Measurements from ENCODE around the gene PAQR8. TPM values are rescaled to one million over a fixed set of nuclear protein-coding genes. Genes with fewer than 3 reads are reported as not detected.

The PAQR8 gene
- total and polyA plus RNA-seq, 2 of the 13 experiments (the other 11 are each of a cell fraction or from before 2014, with no cell fraction given): 37.7 to 50.7 TPM

GRCh38 chr6:52317841-52318581, 43.9 kb upstream of the PAQR8 start (continued):
- TF ChIP-seq SMC3 (IDR thresholded peaks at IDR 0.05; ENCODE audit: low read length) (0 out of 2 replicates have a peak, but pooled peaks have one; percentile 3), HDAC2 (CRISPR knock-in tag; IDR thresholded peaks at IDR 0.05) (0 out of 2 replicates have a peak, but pooled peaks have one; percentile 16), ZBTB26 (CRISPR knock-in tag; IDR thresholded peaks at IDR 0.05; ENCODE audit: borderline replicate concordance) (no peak), DR1 (CRISPR knock-in tag; IDR thresholded peaks at IDR 0.05) (no peak)

- TF ChIP-seq ZBTB38 (CRISPR knock-in tag; IDR thresholded peaks at IDR 0.05) (peak; percentile 68), ETV6 (CRISPR knock-in tag; conservative IDR thresholded peaks at IDR 0.05) (no peak), ZNF503 (CRISPR knock-in tag; IDR thresholded peaks at IDR 0.05) (no peak), ZNF121 (CRISPR knock-in tag; IDR thresholded peaks at IDR 0.05) (peak; percentile 40; the same call in 1 of the 2 replicates), ZBTB46 (CRISPR knock-in tag; IDR thresholded peaks at IDR 0.05; ENCODE audit: borderline replicate concordance) (0 out of 2 replicates have a peak, but pooled peaks have one; percentile 18), MAFK (conservative IDR thresholded peaks at IDR 0.05 in 1 of 2, IDR thresholded peaks at IDR 0.05 in 1 of 2; ENCODE audit: low read length in 2 of 2) (peak in 1 of 2 experiments; percentile 27; a peak in 1 of 4 replicates)
- 97% methylated on average over 6 of the region's 6 CpGs for WGBS (ENCODE audit: low lambda C conversion rate)
- CTCF ChIA-PET (ENCODE audit: low intra/inter-chr PET ratio, low total read pairs): no interaction called here
- Histone ChIP-seq H3K9ac (ENCODE audit: insufficient read depth, low read depth, low read length) (no peak overlapping the region), H3K4me3 (replicated peaks in 1 of 3; ENCODE audit: insufficient read depth in 1 of 3, low read depth in 2 of 3, low read length in 3 of 3) (no peak overlapping the region), H3K27me3 (ENCODE audit: control insufficient read depth in 1 of 2, insufficient read depth in 2 of 2, low read length in 2 of 2) (no peaks in the 10 kb centered on the region), H3K4me2 (ENCODE audit: low read depth, low read length) (peak overlapping the region; percentile 81), H3K9me3 (ENCODE audit: low read length) (no peaks in the 10 kb centered on the region), H3K27ac (ENCODE audit: extremely low read length, insufficient read depth, low read length) (no peak overlapping the region), H2AFZ (ENCODE audit: low read length) (no peak overlapping the region), H3K79me2 (ENCODE audit: insufficient read depth, low read length) (no peaks in the 10 kb centered on the region), H3K4me1 (ENCODE audit: insufficient read depth, low read length) (peaks cover 61% of the 10 kb centered on the region), H4K20me1 (ENCODE audit: insufficient read depth, low read length) (no peaks in the 10 kb centered on the region), H3K36me3 (replicated peaks in 1 of 2; ENCODE audit: control insufficient read depth in 1 of 2, insufficient read depth in 2 of 2, low read length in 2 of 2) (no peaks in the 10 kb centered on the region)
- POLR2A ChIA-PET: interaction anchor here (2.6 kb wide), 1 partner anchor 12 kb away, joined by 11 read pairs; no protein-coding TSS in a partner anchor
- DNase-seq (ENCODE audit: low spot score) (no peak), FAIRE-seq (no peak), ATAC-seq (no peak)
- BruUV-seq (replicated peaks): no TSS peak
- in situ Hi-C loops (cut with HindIII; ENCODE audit: extremely low pct_ligation_motif_present, low pct_unique_long_range_greater_than_20kb) (no loop called here), intact Hi-C loops (cut with micrococcal nuclease; ENCODE audit: unreplicated experiment) (loop anchor here (2.0 kb wide), 1 partner anchor 19 kb away; no protein-coding TSS in a partner anchor)
These were observed 37.8 kb upstream of the PAQR8 start for GRCh38 chr6:52324189-52324588.
